CD14-positive monocyte (primary cell): ENCODE measurements around the gene RASGRP2. TPM values are rescaled to one million over a fixed set of nuclear protein-coding genes. Genes with fewer than 3 reads are reported as not detected.

Source experiments
- DNase-seq, 3 donors: peaks; one replicate each; pipeline ENCODE4 v3.0.0-alpha.2; 2011 to 2022
- H2AFZ ChIP-seq: 2 replicates; pipeline ENCODE4 v1.6.0; 2012; ENCODE audit warnings: mild to moderate bottlenecking, low read depth, low read length, inconsistent platforms; ENCODE audit not compliant: insufficient read depth, poor library complexity, severe bottlenecking
- H3K27ac ChIP-seq, 2 donors: 1 replicate in 1 of 2; 2 replicates in 1 of 2; pipeline ENCODE4 v1.5.1; 2012 to 2013; ENCODE audit warnings: low read length in 2 of 2, control low read depth in 1 of 2, inconsistent platforms in 1 of 2, low read depth in 1 of 2, mild to moderate bottlenecking in 1 of 2
- H3K27me3 ChIP-seq, 2 donors: one replicate each; pipeline versions ENCODE4 v1.6.0 to v1.6.1; 2011 to 2013; ENCODE audit warnings: low read length in 2 of 2; ENCODE audit not compliant: control insufficient read depth in 2 of 2, insufficient read depth in 2 of 2
- H3K36me3 ChIP-seq, 2 donors: replicated peaks in 1 of 2; 1 replicate in 1 of 2; 2 replicates in 1 of 2; pipeline versions ENCODE4 v1.5.1 to v1.6.1; 2012 to 2013; ENCODE audit warnings: low read length in 2 of 2, control low read depth in 1 of 2, inconsistent platforms in 1 of 2, mild to moderate bottlenecking in 1 of 2; ENCODE audit not compliant: insufficient read depth in 2 of 2, control insufficient read depth in 1 of 2
- H3K4me1 ChIP-seq, 2 donors: 1 replicate in 1 of 2; 2 replicates in 1 of 2; pipeline versions ENCODE4 v1.5.1 to v1.6.1; 2012 to 2013; ENCODE audit warnings: low read length in 2 of 2, control low read depth in 1 of 2, inconsistent platforms in 1 of 2, mild to moderate bottlenecking in 1 of 2, moderate library complexity in 1 of 2; ENCODE audit not compliant: insufficient read depth in 2 of 2, control insufficient read depth in 1 of 2
- H3K4me2 ChIP-seq: replicated peaks from 2 replicates; pipeline ENCODE3; 2012; ENCODE audit warnings: low read length, moderate library complexity, mild to moderate bottlenecking; ENCODE audit not compliant: poor library complexity, severe bottlenecking; ENCODE audit errors: extremely low read depth
- H3K4me3 ChIP-seq, 3 experiments: fragments of 200-600 bp in 1 of 3; sonication (generic) in 1 of 3; replicated peaks in 1 of 3; 1 replicate in 2 of 3; 2 replicates in 1 of 3; pipeline ENCODE4 v1.5.1; 2011 to 2013; ENCODE audit warnings: low read length in 3 of 3, mild to moderate bottlenecking in 3 of 3, control low read depth in 2 of 3, low read depth in 2 of 3, inconsistent platforms in 1 of 3, moderate library complexity in 1 of 3
- H3K79me2 ChIP-seq: 2 replicates; pipeline ENCODE4 v1.6.0; 2012; ENCODE audit warnings: mild to moderate bottlenecking, control low read depth, inconsistent platforms, low read length, moderate library complexity; ENCODE audit not compliant: insufficient read depth
- H3K9ac ChIP-seq: 2 replicates; pipeline ENCODE4 v1.6.0; 2017; ENCODE audit warnings: low read length, mild to moderate bottlenecking; ENCODE audit not compliant: insufficient read depth, poor library complexity, severe bottlenecking
- H3K9me3 ChIP-seq, 2 donors: replicated peaks in 1 of 2; 1 replicate in 1 of 2; 2 replicates in 1 of 2; pipeline versions ENCODE4 v1.5.1 to v1.6.1; 2012 to 2013; ENCODE audit warnings: low read length in 2 of 2, control low read depth in 1 of 2; ENCODE audit not compliant: control insufficient read depth in 1 of 2, insufficient read depth in 1 of 2
- H4K20me1 ChIP-seq: 2 replicates; pipeline ENCODE4 v1.6.0; 2012; ENCODE audit warnings: mild to moderate bottlenecking, low read length, control low read depth, moderate library complexity; ENCODE audit not compliant: insufficient read depth
- H3K27ac Mint-ChIP-seq, 7 donors: one replicate each; pipeline ENCODE4 v1.8.0; 2020; ENCODE audit warnings: mild to moderate bottlenecking in 7 of 7, mixed read lengths in 7 of 7, moderate library complexity in 6 of 7, inconsistent platforms in 2 of 7
- H3K27me3 Mint-ChIP-seq, 3 donors: one replicate each; pipeline ENCODE4 v1.8.0; 2021 to 2022; ENCODE audit warnings: low read depth in 3 of 3, mild to moderate bottlenecking in 3 of 3, mixed read lengths in 3 of 3, moderate library complexity in 3 of 3, inconsistent platforms in 1 of 3
- H3K36me3 Mint-ChIP-seq, 2 donors: one replicate each; pipeline ENCODE4 v1.8.0; 2020; ENCODE audit warnings: mixed read lengths in 2 of 2, inconsistent platforms in 1 of 2, mild to moderate bottlenecking in 1 of 2
- H3K4me1 Mint-ChIP-seq: one replicate; pipeline ENCODE4 v1.8.0; 2020; ENCODE audit warnings: mild to moderate bottlenecking, mixed read lengths
- H3K4me3 Mint-ChIP-seq, 2 donors: one replicate each; pipeline ENCODE4 v1.8.0; 2020; ENCODE audit warnings: mild to moderate bottlenecking in 2 of 2, mixed read lengths in 2 of 2, moderate library complexity in 1 of 2
- H3K9me3 Mint-ChIP-seq, 7 donors: one replicate each; pipeline ENCODE4 v1.8.0; 2020 to 2022; ENCODE audit warnings: mixed read lengths in 7 of 7, mild to moderate bottlenecking in 6 of 7, moderate library complexity in 6 of 7, inconsistent platforms in 2 of 7
- CTCF ChIP-seq: fragments of 200-600 bp; IDR thresholded peaks from one replicate; pipeline ENCODE4 v1.8.0; 2022; ENCODE audit warnings: antibody characterized with exemption, mild to moderate bottlenecking
- WGBS: methylation state at CpG from one replicate; pipeline ENCODE4 v1.1.5; 2013; ENCODE audit warnings: missing lambda C conversion rate; ENCODE audit not compliant: insufficient coverage; 5-methylcytosine and 5-hydroxymethylcytosine counted together
- intact Hi-C, 2 donors: fragments of 100-400 bp; cut with micrococcal nuclease; formaldehyde crosslinking; loops; one replicate each; pipeline versions ENCODE4 v1.15.0 to v1.15.1; 2023
- polyA plus RNA-seq, 3 donors: library from polyadenylated mRNA; depleted of rRNA in 1 of 3; unstranded in 2 of 3; stranded (reverse) in 1 of 3; fragments of 300-500 nt in 2 of 3; fragments of >200 nt in 1 of 3; fragmentation: Illumina TruSeq in 2 of 3; gene quantifications; 1 replicate in 2 of 3; 2 replicates in 1 of 3; pipeline ENCODE4 v1.2.3, GENCODE V29; 2012 to 2021

The RASGRP2 gene
- polyA plus RNA-seq, 3 donors = 67.6 to 242 (median 68.8) TPM

DNA sequence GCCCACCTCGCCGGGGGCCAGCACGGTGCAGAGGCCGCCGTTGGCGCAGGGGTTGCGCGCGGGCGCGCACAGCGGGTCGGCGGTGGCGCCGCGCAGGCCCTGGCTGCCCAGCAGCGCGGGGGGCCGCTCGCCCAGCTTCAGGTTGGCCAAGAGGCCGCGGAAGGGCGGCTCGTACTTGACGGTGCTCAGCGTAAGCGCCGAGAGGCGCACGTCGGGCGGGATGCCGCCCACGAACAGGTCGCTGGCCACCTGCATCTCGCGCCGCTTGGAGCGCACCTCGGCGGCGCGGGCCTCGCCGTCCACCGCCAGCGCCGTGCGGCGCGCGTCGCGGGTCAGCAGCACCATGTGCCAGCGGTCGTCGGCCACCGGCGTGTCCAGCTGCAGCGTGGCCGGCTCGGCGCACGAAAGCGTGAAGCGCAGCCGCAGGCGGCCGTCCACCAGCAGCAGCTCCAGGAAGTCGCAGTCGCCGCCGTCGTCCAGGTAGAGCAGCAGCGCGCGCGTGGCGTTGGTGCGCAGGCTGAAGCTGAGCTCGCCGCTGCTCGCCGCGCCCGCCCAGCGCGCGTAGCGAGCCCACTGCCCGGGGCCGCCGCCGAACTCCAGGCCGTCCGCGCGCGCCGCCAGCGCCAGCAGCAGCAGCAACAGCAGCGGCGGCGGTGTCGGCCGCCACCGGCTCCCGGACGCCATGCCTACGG is 30.8 kb downstream of the RASGRP2 start:
- Histone ChIP-seq H3K4me3 (peak overlapping the region in 1 of 3 experiments; percentile 50), H3K4me2 (peak overlapping the region; percentile 44), H3K9ac (no peak overlapping the region), H3K9me3 (peaks cover 0 to 19% of the 10 kb centered on the region in 2 donors), H4K20me1 (no peaks in the 10 kb centered on the region), H3K27ac (no peak overlapping the region), H3K27me3 (peaks cover 38 to 73% of the 10 kb centered on the region in 2 donors), H2AFZ (no peak overlapping the region), H3K36me3 (no peaks in the 10 kb centered on the region), H3K4me1 (peaks cover 8 to 19% of the 10 kb centered on the region in 2 donors), H3K79me2 (no peaks in the 10 kb centered on the region)
- 2% methylated on average over 108 of the region's 111 CpGs for WGBS
- TF ChIP-seq CTCF = no peak
- DNase-seq = peak in 1 of 3 donors; percentile 6
- Mint-ChIP-seq H3K36me3 (peaks cover 6 to 14% of the 10 kb centered on the region in 2 donors), H3K27me3 (peaks cover 70 to 88% (median 71%) of the 10 kb centered on the region in 3 donors), H3K4me3 (no peak overlapping the region), H3K27ac (no peak overlapping the region), H3K9me3 (peaks cover 0 to 17% (median 11%) of the 10 kb centered on the region in 7 donors), H3K4me1 (peaks cover 22% of the 10 kb centered on the region)
- intact Hi-C loops = no loop called here

DNA sequence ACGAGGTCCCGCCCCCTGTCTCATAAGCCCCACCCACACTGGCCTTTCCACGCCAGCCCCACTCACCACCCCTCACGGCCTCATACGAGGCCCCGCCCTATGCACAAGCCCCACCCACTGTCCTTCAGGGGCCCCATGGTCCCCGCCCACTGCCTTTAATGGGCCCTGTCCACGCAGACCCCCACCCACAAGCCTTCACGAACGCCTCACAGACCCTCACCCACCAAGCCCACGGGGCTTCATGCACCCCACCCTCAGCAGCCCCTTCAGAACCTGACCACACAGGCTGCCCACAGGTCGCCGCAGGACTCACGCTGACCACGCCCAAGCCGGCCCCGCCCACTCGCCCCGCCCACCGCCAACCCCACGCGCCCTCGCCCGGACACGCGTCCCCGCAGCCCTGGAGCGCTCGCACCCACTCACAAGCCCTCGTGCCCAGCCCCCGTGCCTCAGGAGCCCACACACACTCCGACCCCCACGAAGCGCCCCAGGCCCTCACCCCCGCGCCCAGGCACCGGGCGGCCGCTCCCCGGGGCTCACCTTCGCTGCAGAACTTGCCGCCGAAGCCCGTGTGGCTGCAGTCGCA is 31.4 kb downstream of the RASGRP2 start:
- Histone ChIP-seq H3K27me3 (peaks cover 38 to 70% of the 10 kb centered on the region in 2 donors), H4K20me1 (no peaks in the 10 kb centered on the region), H3K36me3 (no peaks in the 10 kb centered on the region), H3K9ac (no peak overlapping the region), H3K4me1 (peaks cover 8 to 19% of the 10 kb centered on the region in 2 donors), H3K27ac (no peak overlapping the region), H3K4me2 (peak overlapping the region; percentile 44), H3K9me3 (peaks cover 0 to 19% of the 10 kb centered on the region in 2 donors), H3K4me3 (peak overlapping the region in 1 of 3 experiments; percentile 50), H3K79me2 (no peaks in the 10 kb centered on the region), H2AFZ (no peak overlapping the region)
- Mint-ChIP-seq H3K9me3 (peaks cover 0 to 17% (median 11%) of the 10 kb centered on the region in 7 donors), H3K4me1 (peaks cover 22% of the 10 kb centered on the region), H3K4me3 (peak overlapping the region; percentile 31 to 54), H3K36me3 (peaks cover 6 to 14% of the 10 kb centered on the region in 2 donors), H3K27me3 (peaks cover 69 to 82% (median 69%) of the 10 kb centered on the region in 3 donors), H3K27ac (peak overlapping the region in 1 of 7 donors; percentile 50)
- intact Hi-C loops = no loop called here
- WGBS = 7% methylated on average over 45 of the region's 45 CpGs
- TF ChIP-seq CTCF = no peak
- DNase-seq = no peak
